Measurements from ENCODE around the gene FSD2.

- TF ChIP-seq ETS1 (IDR thresholded peaks at IDR 0.05) (no peak), EZH2 (IDR thresholded peaks at IDR 0.05; ENCODE audit: low read depth, unreplicated experiment) (no peak), CTCF (conservative IDR thresholded peaks at IDR 0.05; ENCODE audit: low read depth in 2 of 2) (no peak), REST (IDR thresholded peaks at IDR 0.05; ENCODE audit: unreplicated experiment) (no peak), STAT1 (IDR thresholded peaks at IDR 0.05; ENCODE audit: unreplicated experiment) (no peak), EZH2phosphoT487 (IDR thresholded peaks at IDR 0.05; ENCODE audit: unreplicated experiment) (no peak), POLR2AphosphoS5 (IDR thresholded peaks at IDR 0.05; ENCODE audit: low read depth) (no peak), JUNB (IDR thresholded peaks at IDR 0.05; ENCODE audit: unreplicated experiment) (no peak), CREB1 (CRISPR knock-in tag; IDR thresholded peaks at IDR 0.05; ENCODE audit: low read depth) (no peak), ZNF114 (CRISPR knock-in tag; IDR thresholded peaks at IDR 0.05) (no peak)
Measured at GRCh38 chr15:82771789-82772607, 33.9 kb downstream of the FSD2 start.

Data from GM23338 (cell line).